ENCODE measurements around the gene PIP5K1B. TPM values are rescaled to one million over a fixed set of nuclear protein-coding genes. Genes with fewer than 3 reads are reported as not detected.

The PIP5K1B gene
- total RNA-seq, 1 experiment from 2014 or later, result 2.5 TPM

GRCh38 chr9:69047371-69047770, 342.3 kb downstream of the PIP5K1B start:
- Histone ChIP-seq H3K4me1 (ENCODE audit: insufficient read depth, low read length) (peaks cover 8% of the 10 kb centered on the region), H3K9ac (ENCODE audit: extremely low read depth, insufficient read length, low read length) (no peak overlapping the region)
- no peak for DNase-seq

More at GRCh38 chr9:69047371-69047770, 342.3 kb downstream of the PIP5K1B start:
- Mint-ChIP-seq H3K9me3 (no peaks in the 10 kb centered on the region), H3K27ac (peak overlapping the region in 1 of 3 experiments; percentile 64; a peak in 1 of 7 replicates), H3K27me3 (ENCODE audit: low read depth) (no peaks in the 10 kb centered on the region), H3K4me1 (peaks cover 35 to 39% of the 10 kb centered on the region in 2 experiments), H3K4me3 (no peak overlapping the region), H3K36me3 (ENCODE audit: insufficient read depth in 1 of 3, low read depth in 3 of 3) (peaks cover 18 to 35% (median 34%) of the 10 kb centered on the region in 3 experiments; a peak in 6 of 7 replicates)
- H3K27me3 ChIP-seq (ENCODE audit: insufficient read depth, low read length), result no peaks in the 10 kb centered on the region
- H3K18ac ChIP-seq (ENCODE audit: insufficient read length, low read depth, low read length), result no peak overlapping the region
- H3K14ac ChIP-seq (ENCODE audit: insufficient read depth, low read length), result no peak overlapping the region
- no peak overlapping the region for H4K91ac ChIP-seq (ENCODE audit: insufficient read length, low read depth, low read length)
- H3K79me2 ChIP-seq (ENCODE audit: insufficient read depth, low read length), result no peaks in the 10 kb centered on the region; the same call in 1 of the 2 replicates
- no peak overlapping the region for H3T11ph ChIP-seq (ENCODE audit: low read length)
- no peak overlapping the region for H2AFZ ChIP-seq (ENCODE audit: low read length)
- H3K56ac ChIP-seq (ENCODE audit: insufficient read length, low read depth, low read length), result no peak overlapping the region
- no peak overlapping the region for H3K27ac ChIP-seq (ENCODE audit: insufficient read length, low read depth, low read length)
- no peak overlapping the region for H2BK12ac ChIP-seq (ENCODE audit: insufficient read length, low read depth, low read length)
- H3K23me2 ChIP-seq (ENCODE audit: insufficient read length, low read depth, low read length, poor library complexity, severe bottlenecking), result no peaks in the 10 kb centered on the region
- H2AK5ac ChIP-seq (ENCODE audit: insufficient read length, low read length), result no peak overlapping the region
- H3K23ac ChIP-seq (ENCODE audit: insufficient read length, low read depth, low read length), result no peak overlapping the region
- no peak overlapping the region for H4K5ac ChIP-seq (ENCODE audit: insufficient read length, low read depth, low read length)
- H3K4me2 ChIP-seq (ENCODE audit: insufficient read depth, insufficient read length, low read length), result no peak overlapping the region
- no peaks in the 10 kb centered on the region for H3K79me1 ChIP-seq (ENCODE audit: insufficient read depth, low read depth, low read length, poor library complexity, severe bottlenecking)
- no peak overlapping the region for H3K4ac ChIP-seq (ENCODE audit: low read depth, low read length)
- no peak overlapping the region for H2BK20ac ChIP-seq (ENCODE audit: low read depth, low read length, poor library complexity, severe bottlenecking)
- H3K9me3 ChIP-seq (ENCODE audit: control insufficient read depth, low read depth, low read length), result no peaks in the 10 kb centered on the region
- no CpG with 5 or more reads among the region's 4 CpGs for WGBS (ENCODE audit: extremely low coverage, insufficient read length, low lambda C conversion rate)
- TF ChIP-seq CTCF (conservative IDR thresholded peaks at IDR 0.05), result no peak
- H4K20me1 ChIP-seq (ENCODE audit: control insufficient read depth, insufficient read depth, insufficient read length), result no peaks in the 10 kb centered on the region
- H4K8ac ChIP-seq (replicated peaks; ENCODE audit: insufficient read length, low read depth, low read length), result no peak overlapping the region
- no peak overlapping the region for H2BK15ac ChIP-seq (ENCODE audit: low read depth, low read length)
- H2BK5ac ChIP-seq (ENCODE audit: insufficient read length, low read length), result no peak overlapping the region
- no peak overlapping the region for H2BK120ac ChIP-seq (ENCODE audit: low read depth, low read length, poor library complexity, severe bottlenecking)
